IMR-90 (cell line): ENCODE data around the gene SLC6A20.

ENCODE experiments used
- CTCF ChIP-seq: conservative IDR thresholded peaks from 2 replicates; pipeline ENCODE4 v1.5.1; 2012; ENCODE audit warnings: mild to moderate bottlenecking, low read depth, low read length, improper control_type of control experiment
- RFX5 ChIP-seq: IDR thresholded peaks from 2 replicates; pipeline ENCODE4 v1.8.0; 2012; ENCODE audit warnings: low read depth, mild to moderate bottlenecking, low read length, moderate library complexity

- TF ChIP-seq RFX5: no peak
- no peak for TF ChIP-seq CTCF
Measured at GRCh38 chr3:45737234-45737633, 59.1 kb downstream of the SLC6A20 start.
